Measurements from ENCODE around the gene DPPA4.

The DPPA4 gene

DNA sequence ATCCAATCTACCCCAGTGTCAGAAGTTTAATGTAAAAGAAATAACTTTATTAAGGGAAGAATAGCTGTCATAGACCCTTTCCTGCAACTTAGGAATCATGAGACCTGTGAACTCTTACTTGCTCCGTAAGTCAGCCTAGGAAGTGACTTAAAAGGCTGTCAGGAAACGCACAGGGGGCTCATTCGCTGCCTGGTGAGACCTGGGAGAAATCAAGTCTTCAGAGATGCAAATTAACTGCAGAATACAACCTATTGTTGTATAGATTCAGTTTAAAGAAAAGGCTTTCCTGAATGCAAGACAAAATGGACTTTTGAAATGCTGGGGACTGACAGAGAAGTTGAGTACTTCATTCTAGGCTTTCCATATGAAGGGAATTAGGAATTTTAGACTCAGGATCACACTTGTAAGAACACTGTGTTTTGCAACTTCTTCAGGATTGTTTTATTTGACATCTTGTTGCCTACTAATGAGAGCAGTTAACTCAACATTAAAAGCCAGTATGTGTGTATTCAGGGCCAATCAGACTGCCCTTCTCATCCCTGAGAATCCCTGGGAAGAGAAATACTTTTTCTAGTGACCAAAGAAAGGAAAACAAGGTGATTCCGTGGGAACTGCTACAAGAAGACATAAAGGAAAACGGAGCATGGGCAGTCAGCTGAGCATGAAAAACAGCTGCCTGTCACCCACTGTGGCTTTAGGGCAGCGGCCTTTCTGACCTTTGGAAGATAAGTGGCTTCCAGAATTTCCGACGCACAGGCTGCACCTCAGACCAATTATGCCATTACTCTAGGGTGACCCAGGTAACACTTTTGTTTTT, 18.5 kb upstream of the DPPA4 start:
- ATAC-seq (no peak), DNase-seq (no peak)
- Mint-ChIP-seq H3K4me1 (no peaks in the 10 kb centered on the region), H3K27me3 (no peaks in the 10 kb centered on the region), H3K9me3 (no peaks in the 10 kb centered on the region), H3K27ac (no peak overlapping the region), H3K36me3 (ENCODE audit: low read depth) (no peaks in the 10 kb centered on the region), H3K4me3 (no peak overlapping the region)

DNA sequence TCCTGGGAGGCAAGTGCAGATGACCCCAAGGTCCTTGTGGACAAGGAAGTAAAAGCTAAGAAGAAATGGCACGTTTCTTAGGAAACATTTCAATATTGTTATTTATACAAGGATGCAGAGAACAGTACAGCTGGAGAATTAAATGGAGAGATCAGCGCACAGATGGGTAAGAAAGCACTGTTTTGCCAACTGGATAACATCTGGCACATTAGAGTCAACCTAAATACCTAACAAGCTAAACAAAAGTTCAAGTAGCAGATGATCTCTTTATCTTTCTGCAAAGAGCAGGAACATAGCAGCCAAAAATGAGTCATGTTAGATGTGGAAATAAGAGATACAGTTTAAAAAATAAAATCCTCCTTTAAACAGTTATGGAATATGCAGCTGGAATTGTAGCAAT, 15.7 kb upstream of the DPPA4 start:
- ATAC-seq (no peak), DNase-seq (no peak)
- no peaks in the 10 kb centered on the region for H3K4me1 Mint-ChIP-seq
- no peak overlapping the region for H3K4me3 Mint-ChIP-seq
- H3K27ac Mint-ChIP-seq: no peak overlapping the region
- H3K27me3 Mint-ChIP-seq: no peaks in the 10 kb centered on the region
- no peaks in the 10 kb centered on the region for H3K36me3 Mint-ChIP-seq (ENCODE audit: low read depth)
- H3K9me3 Mint-ChIP-seq: no peaks in the 10 kb centered on the region

DNA sequence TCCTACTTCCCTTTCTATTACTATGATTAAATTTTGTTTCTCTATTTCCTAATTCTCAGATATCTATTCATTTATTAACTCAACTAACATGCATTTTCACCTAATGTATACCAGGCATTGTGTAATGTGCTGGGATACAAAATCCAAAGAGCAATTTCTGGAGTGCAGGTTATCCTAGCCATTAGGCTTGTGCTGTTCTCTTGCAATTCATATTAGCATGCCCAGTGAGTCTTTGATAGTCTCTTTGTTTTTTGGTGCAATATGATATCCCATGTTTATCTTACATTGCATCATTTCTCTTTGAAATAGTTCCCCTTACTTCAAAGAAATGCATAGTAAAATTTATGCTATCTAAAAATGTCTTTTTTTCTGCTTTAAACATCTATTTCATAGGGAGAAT, 13.9 kb upstream of the DPPA4 start:
- DNase-seq: no peak
- no peaks in the 10 kb centered on the region for H3K9me3 Mint-ChIP-seq

DNA sequence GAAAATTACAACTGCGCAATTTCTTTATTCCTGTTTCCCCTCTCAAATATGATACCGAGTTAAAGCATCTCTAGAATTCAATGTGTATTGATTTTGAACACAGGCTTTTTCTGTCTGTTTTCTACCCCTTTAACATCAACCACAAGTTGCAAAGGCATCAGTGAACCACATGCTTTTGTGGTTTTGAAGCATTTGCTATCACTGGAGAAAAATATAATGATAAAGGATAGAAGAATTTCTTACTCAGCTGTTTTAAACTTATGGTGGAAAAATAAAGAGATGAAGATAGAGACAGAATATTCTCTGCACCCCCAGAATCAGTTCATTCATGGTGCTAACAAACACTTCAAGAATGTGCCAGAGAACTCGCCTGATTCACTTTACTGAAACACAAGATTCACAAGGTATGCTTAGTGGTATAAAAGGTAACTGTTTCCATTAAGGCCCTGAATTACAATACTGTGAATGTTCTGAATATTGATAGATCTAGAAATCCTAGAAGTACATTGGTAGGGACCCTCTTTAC, 9.5 kb upstream of the DPPA4 start:
- Mint-ChIP-seq H3K27ac (no peak overlapping the region), H3K36me3 (ENCODE audit: low read depth) (no peaks in the 10 kb centered on the region), H3K4me1 (no peaks in the 10 kb centered on the region), H3K9me3 (peaks cover 3% of the 10 kb centered on the region), H3K4me3 (no peak overlapping the region), H3K27me3 (no peaks in the 10 kb centered on the region)
- no peak for ATAC-seq
- no peak for DNase-seq

More for the DNA sequence above, 13.9 kb upstream of the DPPA4 start:
- Mint-ChIP-seq H3K4me1 (no peaks in the 10 kb centered on the region), H3K27me3 (no peaks in the 10 kb centered on the region), H3K36me3 (ENCODE audit: low read depth) (no peaks in the 10 kb centered on the region), H3K4me3 (no peak overlapping the region), H3K27ac (no peak overlapping the region)
- ATAC-seq: no peak

DNA sequence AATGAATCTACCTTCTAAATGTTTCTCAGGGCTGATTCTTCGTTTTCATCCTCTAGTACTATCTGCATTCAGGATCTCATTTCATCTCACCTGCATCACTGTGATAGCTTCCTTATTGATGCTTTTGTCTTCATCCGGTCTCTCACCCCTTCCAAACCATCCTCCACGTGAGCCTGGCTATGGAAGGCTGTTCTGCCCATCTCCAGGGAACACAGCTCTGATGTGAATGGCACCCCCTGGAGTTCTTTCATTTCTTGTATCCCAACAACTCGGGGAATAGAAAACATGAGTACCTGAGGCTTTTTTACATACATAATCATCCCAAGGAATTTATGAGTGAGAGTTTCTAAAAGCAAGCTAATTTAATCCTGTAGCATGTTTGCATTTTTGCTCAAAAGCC, 8.8 kb upstream of the DPPA4 start:
- H3K27ac Mint-ChIP-seq: no peak overlapping the region
- no peaks in the 10 kb centered on the region for H3K4me1 Mint-ChIP-seq
- H3K36me3 Mint-ChIP-seq (ENCODE audit: low read depth): no peaks in the 10 kb centered on the region
- no peak overlapping the region for H3K4me3 Mint-ChIP-seq
- peaks cover 3% of the 10 kb centered on the region for H3K9me3 Mint-ChIP-seq
- H3K27me3 Mint-ChIP-seq: no peaks in the 10 kb centered on the region
- no peak for ATAC-seq
- DNase-seq: no peak

DNA sequence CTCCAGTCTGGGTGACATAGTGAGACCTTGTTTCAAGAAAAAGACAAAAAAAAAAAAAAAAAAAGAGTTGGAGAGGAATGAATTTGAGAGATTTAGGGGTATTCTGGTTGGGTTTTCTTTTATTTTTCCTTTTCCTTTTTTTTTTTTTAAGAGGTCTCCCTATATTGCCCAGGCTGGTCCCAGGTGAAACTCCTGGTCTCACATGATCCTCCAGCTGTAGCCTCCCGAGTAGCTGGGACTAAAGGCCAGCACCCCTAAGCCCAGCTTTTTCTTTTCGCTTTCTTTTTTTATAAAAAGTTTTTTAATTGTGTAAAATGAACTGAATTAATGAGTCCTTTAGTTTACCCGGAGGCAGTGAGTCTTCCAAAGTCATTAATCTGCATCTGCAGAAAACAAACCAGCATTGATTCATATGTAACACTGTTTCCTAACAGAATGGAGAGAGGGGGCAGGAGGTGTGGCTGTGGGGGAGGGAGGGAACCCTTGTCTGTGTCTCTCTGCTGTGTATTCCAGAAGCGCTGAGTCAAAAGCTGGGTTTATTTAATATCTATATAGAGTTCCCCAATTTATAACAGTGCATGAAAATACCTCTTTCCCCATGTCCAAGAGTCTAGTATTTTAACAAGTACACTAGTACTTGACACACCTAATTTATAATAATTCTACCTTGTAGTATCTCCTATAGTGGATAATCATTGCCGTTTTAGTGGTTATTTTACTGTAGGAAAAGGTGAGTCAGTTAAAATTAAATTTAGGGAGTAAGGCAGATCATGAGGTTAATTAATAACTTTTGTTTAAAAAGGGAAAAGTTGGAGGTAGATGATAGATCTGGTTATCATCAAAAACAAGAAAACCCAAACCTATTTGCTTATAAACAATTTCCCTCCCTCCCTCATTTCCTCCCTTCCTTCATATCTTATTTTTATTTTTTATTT, 2.6 kb upstream of the DPPA4 start:
- no peak overlapping the region for H3K27ac Mint-ChIP-seq
- peaks cover 3% of the 10 kb centered on the region for H3K9me3 Mint-ChIP-seq
- peaks cover 8% of the 10 kb centered on the region for H3K4me1 Mint-ChIP-seq
- H3K36me3 Mint-ChIP-seq (ENCODE audit: low read depth): no peaks in the 10 kb centered on the region
- peaks cover 30% of the 10 kb centered on the region for H3K27me3 Mint-ChIP-seq
- H3K4me3 Mint-ChIP-seq: no peak overlapping the region
- ATAC-seq: no peak
- no peak for DNase-seq

DNA sequence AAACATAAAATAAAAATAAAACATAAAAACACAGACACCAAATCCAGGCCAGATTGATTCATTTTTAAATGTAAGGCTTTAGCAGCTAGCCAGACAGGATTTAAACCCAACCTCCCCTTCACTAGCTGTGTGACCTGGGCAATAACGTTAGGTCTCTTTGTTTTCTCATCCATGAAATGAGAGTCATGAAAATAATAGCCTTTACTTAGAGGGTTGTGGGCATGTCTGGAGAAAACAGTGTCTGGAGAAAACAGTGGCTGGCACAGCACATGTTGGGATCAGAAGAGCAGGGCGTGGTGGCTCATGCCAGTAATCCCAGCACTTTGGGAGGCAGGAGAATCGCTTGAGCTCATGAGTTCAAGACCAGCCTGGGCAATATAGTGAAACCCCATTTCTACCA, 1.9 kb upstream of the DPPA4 start:
- Mint-ChIP-seq H3K4me1 (peaks cover 8% of the 10 kb centered on the region), H3K36me3 (ENCODE audit: low read depth) (no peaks in the 10 kb centered on the region)
- no peak for DNase-seq

DNA sequence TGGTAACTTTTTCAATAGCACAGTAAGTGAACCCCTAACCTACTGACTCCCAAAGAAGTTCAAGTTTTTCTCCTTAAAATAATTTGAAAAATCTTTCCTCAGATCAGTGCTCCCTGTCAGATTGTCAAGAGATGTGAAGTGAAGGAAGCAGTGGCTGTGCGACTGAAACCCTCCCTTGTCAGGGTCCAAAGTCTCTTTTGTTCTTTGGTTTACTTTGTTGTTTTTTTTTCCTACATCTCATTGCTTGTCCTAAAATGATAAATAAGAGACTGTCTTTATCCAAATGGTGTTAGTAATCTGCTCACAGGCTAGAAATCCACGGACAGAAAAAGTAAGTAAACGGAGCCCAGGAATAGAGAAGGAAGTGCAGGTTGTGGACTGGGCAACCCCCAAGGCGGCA, 976 bp upstream of the DPPA4 start:
- ATAC-seq: no peak
- no peak for DNase-seq
- peaks cover 8% of the 10 kb centered on the region for H3K4me1 Mint-ChIP-seq
- H3K9me3 Mint-ChIP-seq: peaks cover 3% of the 10 kb centered on the region
- no peak overlapping the region for H3K4me3 Mint-ChIP-seq
- no peak overlapping the region for H3K27ac Mint-ChIP-seq
- H3K36me3 Mint-ChIP-seq (ENCODE audit: low read depth): no peaks in the 10 kb centered on the region
- H3K27me3 Mint-ChIP-seq: peaks cover 30% of the 10 kb centered on the region

More for the DNA sequence above, 1.9 kb upstream of the DPPA4 start:
- peaks cover 3% of the 10 kb centered on the region for H3K9me3 Mint-ChIP-seq
- ATAC-seq: no peak
- no peak overlapping the region for H3K4me3 Mint-ChIP-seq
- no peak overlapping the region for H3K27ac Mint-ChIP-seq
- peaks cover 30% of the 10 kb centered on the region for H3K27me3 Mint-ChIP-seq

DNA sequence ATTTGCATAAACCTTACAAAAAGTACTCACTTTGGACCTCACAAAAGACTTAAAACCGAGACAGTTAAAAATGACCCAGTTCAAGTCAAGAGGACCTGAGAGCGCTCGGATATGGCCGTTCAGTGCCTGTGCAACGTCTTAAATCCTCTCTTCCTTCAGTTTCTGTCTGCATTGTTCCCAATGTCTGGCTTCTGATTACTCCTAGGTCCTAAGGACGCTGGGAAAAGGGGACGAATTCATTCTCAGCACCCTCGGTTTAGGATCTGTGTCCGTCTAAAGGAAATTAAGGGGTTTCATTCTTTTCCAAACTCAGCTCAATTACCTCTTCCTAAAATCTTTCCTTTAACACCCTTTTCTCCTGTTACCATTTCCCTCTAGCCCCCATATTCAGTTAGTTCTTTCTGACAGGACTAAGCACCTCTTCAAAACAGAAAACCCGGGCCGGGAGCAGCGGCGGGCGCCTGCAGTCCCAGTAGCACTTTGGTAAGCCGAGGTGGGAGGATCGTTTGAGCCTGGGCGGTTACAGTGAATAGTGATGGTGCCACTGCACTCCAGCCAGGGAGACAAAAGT, 970 bp downstream of the DPPA4 start:
- H3K36me3 Mint-ChIP-seq (ENCODE audit: low read depth): no peaks in the 10 kb centered on the region
- peaks cover 30% of the 10 kb centered on the region for H3K27me3 Mint-ChIP-seq
- DNase-seq (peak; percentile 17), ATAC-seq (peak; percentile 68)
- no peak overlapping the region for H3K27ac Mint-ChIP-seq
- H3K4me3 Mint-ChIP-seq: peak overlapping the region; percentile 77
- H3K9me3 Mint-ChIP-seq: no peaks in the 10 kb centered on the region
- peaks cover 8% of the 10 kb centered on the region for H3K4me1 Mint-ChIP-seq

DNA sequence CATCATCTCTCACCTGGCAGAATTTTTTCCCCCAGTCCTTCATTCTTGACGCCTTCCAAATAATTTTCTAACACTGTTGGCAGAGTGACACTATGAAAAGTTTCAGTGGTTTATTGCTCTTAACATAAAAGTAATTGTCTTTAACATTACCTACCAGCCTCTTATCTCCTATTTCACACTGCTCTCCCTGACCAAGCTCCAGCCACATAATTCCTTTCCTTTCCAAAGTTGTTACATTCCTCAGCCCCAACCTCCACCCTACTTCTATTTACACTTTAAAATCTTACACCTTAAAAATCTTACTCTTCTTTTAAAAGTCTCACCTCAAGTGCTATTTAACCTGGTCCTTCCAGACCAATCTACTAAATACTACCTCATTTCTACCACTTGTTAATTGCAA, 2.8 kb downstream of the DPPA4 start:
- H3K4me1 Mint-ChIP-seq: peaks cover 8% of the 10 kb centered on the region
- no peak overlapping the region for H3K4me3 Mint-ChIP-seq
- no peak overlapping the region for H3K27ac Mint-ChIP-seq
- DNase-seq: no peak
- peaks cover 30% of the 10 kb centered on the region for H3K27me3 Mint-ChIP-seq
- no peak for ATAC-seq
- no peaks in the 10 kb centered on the region for H3K36me3 Mint-ChIP-seq (ENCODE audit: low read depth)
- no peaks in the 10 kb centered on the region for H3K9me3 Mint-ChIP-seq

DNA sequence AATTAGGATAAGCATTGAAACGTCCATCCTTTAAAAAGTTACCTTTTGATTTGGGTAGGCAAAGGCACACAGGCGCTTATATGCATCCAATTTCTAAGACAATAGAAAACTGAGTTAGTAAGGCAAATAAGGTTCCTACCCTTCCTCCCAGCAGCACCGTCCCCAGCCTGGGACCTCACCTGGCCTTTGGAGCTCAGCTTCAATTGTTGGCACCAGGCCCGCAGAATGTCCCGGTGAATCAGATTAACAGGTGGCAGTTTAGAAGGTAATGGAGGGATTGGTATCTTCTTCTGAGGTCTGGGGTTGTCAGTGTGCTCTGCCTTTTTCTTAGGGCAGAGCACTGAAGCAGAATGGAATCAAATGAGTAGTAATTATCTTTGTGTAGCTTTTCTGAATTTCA, 5.7 kb downstream of the DPPA4 start:
- Mint-ChIP-seq H3K27ac (no peak overlapping the region), H3K4me3 (no peak overlapping the region), H3K9me3 (no peaks in the 10 kb centered on the region), H3K36me3 (ENCODE audit: low read depth) (no peaks in the 10 kb centered on the region), H3K4me1 (peaks cover 4% of the 10 kb centered on the region), H3K27me3 (peaks cover 9% of the 10 kb centered on the region)
- ATAC-seq (no peak), DNase-seq (no peak)

DNA sequence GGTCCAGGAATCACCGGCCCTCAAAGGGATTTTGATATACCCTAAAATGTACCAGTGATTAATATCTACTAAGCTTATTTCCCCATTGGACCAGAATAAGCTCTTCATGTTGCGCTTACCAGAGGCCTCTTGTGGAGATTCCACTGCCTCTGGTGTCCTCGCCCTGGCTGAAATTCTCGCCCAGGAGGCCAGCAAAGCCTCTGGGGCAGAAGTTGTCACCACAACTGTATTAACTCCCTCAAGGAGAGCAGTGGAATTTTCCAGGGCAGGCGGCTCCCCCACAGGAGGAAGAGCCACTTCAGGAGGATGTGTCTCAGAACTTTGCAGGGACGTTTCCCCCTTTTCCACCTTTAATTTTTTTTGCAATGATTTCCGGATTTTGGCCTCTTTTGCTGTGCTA, 6.9 kb downstream of the DPPA4 start:
- Mint-ChIP-seq H3K4me1 (no peaks in the 10 kb centered on the region), H3K27ac (no peak overlapping the region), H3K9me3 (no peaks in the 10 kb centered on the region), H3K27me3 (peaks cover 3% of the 10 kb centered on the region), H3K36me3 (ENCODE audit: low read depth) (no peaks in the 10 kb centered on the region), H3K4me3 (no peak overlapping the region)
- ATAC-seq (no peak), DNase-seq (no peak)

DNA sequence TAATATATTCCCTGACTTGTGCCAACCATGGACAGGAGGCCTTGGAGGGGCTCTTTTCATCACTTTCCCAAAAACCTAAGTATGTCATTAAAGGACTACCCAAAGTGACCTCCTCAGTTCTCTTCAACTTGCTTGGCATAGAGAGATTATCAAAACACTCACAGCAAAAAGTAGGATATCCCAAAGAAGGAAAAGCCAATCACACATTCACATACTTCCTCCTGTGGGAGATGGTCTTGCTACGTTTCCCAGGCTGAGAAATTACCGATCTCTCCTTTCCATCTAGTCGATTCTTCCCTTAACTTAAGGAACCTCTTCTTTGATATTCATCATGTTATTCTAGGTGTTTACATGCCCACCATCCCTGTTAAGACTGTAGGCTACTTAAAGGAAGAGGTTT, 9.1 kb downstream of the DPPA4 start:
- no peaks in the 10 kb centered on the region for H3K9me3 Mint-ChIP-seq
- no peaks in the 10 kb centered on the region for H3K27me3 Mint-ChIP-seq
- no peak overlapping the region for H3K27ac Mint-ChIP-seq
- no peaks in the 10 kb centered on the region for H3K4me1 Mint-ChIP-seq
- H3K36me3 Mint-ChIP-seq (ENCODE audit: low read depth): no peaks in the 10 kb centered on the region
- DNase-seq: no peak
- no peak overlapping the region for H3K4me3 Mint-ChIP-seq
- ATAC-seq: no peak

DNA sequence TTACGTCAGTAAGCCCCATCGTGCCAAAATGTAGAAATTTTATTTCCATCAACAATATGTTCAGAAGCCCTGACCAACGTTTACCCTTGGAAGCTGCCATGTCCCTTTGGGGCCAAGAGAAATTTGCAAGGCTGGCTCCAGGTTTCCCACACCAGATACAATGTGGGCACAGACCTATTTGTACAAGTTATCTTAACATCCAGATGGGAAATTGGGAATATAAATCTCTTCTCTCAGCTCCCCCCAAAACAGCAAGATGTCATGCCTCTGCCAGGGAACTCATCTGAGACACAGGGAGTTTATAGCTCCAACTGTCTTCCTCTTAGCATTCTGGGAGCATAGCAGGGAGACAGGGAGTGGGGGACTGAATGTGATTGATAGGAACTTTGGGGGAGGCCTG, 11.7 kb downstream of the DPPA4 start:
- no peak overlapping the region for H3K27ac Mint-ChIP-seq
- ATAC-seq: no peak
- no peaks in the 10 kb centered on the region for H3K27me3 Mint-ChIP-seq
- H3K9me3 Mint-ChIP-seq: peaks cover 4% of the 10 kb centered on the region
- no peaks in the 10 kb centered on the region for H3K36me3 Mint-ChIP-seq (ENCODE audit: low read depth)
- no peak for DNase-seq
- H3K4me3 Mint-ChIP-seq: no peak overlapping the region
- no peaks in the 10 kb centered on the region for H3K4me1 Mint-ChIP-seq
